GM12878 (cell line): ENCODE data around the gene SEMA3C.

Source experiments
- CREB1 ChIP-seq: IDR thresholded peaks from 2 replicates; pipeline ENCODE4 v1.6.1; 2012; ENCODE audit warnings: low read depth, mild to moderate bottlenecking, inconsistent platforms
- CTCF ChIP-seq, 3 experiments: IDR thresholded peaks in 2 of 3; conservative IDR thresholded peaks in 1 of 3; 2 replicates each; pipeline ENCODE4 v1.5.1; 2011; ENCODE audit warnings: low read depth in 3 of 3, low read length in 3 of 3, mild to moderate bottlenecking in 3 of 3, control low read depth in 2 of 3, moderate library complexity in 2 of 3, inconsistent platforms in 1 of 3, mixed read lengths in 1 of 3; ENCODE audit not compliant: control insufficient read depth in 2 of 3, insufficient read depth in 1 of 3; ENCODE audit errors: extremely low read depth in 1 of 3
- EP300 ChIP-seq, 2 experiments: fragments of 150-350 bp in 1 of 2; IDR thresholded peaks; 2 replicates each; pipeline ENCODE4 v1.6.1; 2011 to 2012; ENCODE audit warnings: low read depth in 2 of 2, low read length in 2 of 2, borderline replicate concordance in 1 of 2, improper control_type of control experiment in 1 of 2, inconsistent platforms in 1 of 2; ENCODE audit not compliant: control insufficient read depth in 1 of 2
- ESRRA ChIP-seq: IDR thresholded peaks from 2 replicates; pipeline ENCODE4 v1.6.1; 2012; ENCODE audit warnings: mild to moderate bottlenecking, low read length, improper control_type of control experiment
- HCFC1 ChIP-seq: fragments of 150-350 bp; IDR thresholded peaks from 2 replicates; pipeline ENCODE4 v1.6.1; 2014; ENCODE audit warnings: low read length
- MXI1 ChIP-seq: fragments of 150-350 bp; IDR thresholded peaks from 2 replicates; pipeline ENCODE4 v1.6.1; 2011; ENCODE audit warnings: low read depth, mild to moderate bottlenecking, inconsistent platforms, low read length, improper control_type of control experiment
- POLR2A ChIP-seq: IDR thresholded peaks from 2 replicates; pipeline ENCODE4 v1.6.1; 2011; ENCODE audit warnings: low read depth, mild to moderate bottlenecking, low read length
- SP1 ChIP-seq: IDR thresholded peaks from one replicate; pipeline ENCODE4 v1.6.1; 2011; ENCODE audit warnings: low read depth, low read length
- SPI1 ChIP-seq: IDR thresholded peaks from 2 replicates; pipeline ENCODE4 v1.6.1; 2011; ENCODE audit warnings: low read depth, mild to moderate bottlenecking, low read length, moderate library complexity, borderline replicate concordance; ENCODE audit not compliant: insufficient read depth
- TAF1 ChIP-seq: IDR thresholded peaks from 2 replicates; pipeline ENCODE4 v1.6.1; 2011; ENCODE audit warnings: mild to moderate bottlenecking, low read depth, low read length, borderline replicate concordance
- ZBTB11 ChIP-seq: fragments of 450-650 bp; formaldehyde crosslinking; IDR thresholded peaks from 2 replicates; pipeline ENCODE4 v1.5.0; 2022; ENCODE audit warnings: mild to moderate bottlenecking, missing genetic modification characterization

- TF ChIP-seq TAF1 (no peak), POLR2A (no peak), EP300 (IDR thresholded peaks at IDR 0.05; ENCODE audit: borderline replicate concordance in 1 of 2, control insufficient read depth in 1 of 2, low read depth in 2 of 2, low read length in 2 of 2) (no peak), CTCF (IDR thresholded peaks at IDR 0.05 in 2 of 3, conservative IDR thresholded peaks at IDR 0.05 in 1 of 3; ENCODE audit: control insufficient read depth in 2 of 3, extremely low read depth in 1 of 3, insufficient read depth in 1 of 3, low read depth in 3 of 3, low read length in 3 of 3) (no peak), ESRRA (no peak), SP1 (no peak), SPI1 (no peak), ZBTB11 (CRISPR knock-in tag) (no peak), MXI1 (no peak), CREB1 (no peak), HCFC1 (no peak)
These were observed 165.7 kb downstream of the SEMA3C start for GRCh38 chr7:80752954-80753690.
